ENCODE results near the gene CNPY4. TPM values are rescaled to one million over a fixed set of nuclear protein-coding genes. Genes with fewer than 3 reads are reported as not detected.

CNPY4 gene
- total RNA-seq, 1 experiment from 2014 or later, result 33.6 TPM

GRCh38 chr7:100166970-100167911, 47.8 kb downstream of the CNPY4 start:
- DNase-seq (ENCODE audit: low read depth), result no peak

GRCh38 chr7:100167912-100168323, 48.5 kb downstream of the CNPY4 start:
- peak; percentile 22 for DNase-seq (ENCODE audit: low read depth)

DNA sequence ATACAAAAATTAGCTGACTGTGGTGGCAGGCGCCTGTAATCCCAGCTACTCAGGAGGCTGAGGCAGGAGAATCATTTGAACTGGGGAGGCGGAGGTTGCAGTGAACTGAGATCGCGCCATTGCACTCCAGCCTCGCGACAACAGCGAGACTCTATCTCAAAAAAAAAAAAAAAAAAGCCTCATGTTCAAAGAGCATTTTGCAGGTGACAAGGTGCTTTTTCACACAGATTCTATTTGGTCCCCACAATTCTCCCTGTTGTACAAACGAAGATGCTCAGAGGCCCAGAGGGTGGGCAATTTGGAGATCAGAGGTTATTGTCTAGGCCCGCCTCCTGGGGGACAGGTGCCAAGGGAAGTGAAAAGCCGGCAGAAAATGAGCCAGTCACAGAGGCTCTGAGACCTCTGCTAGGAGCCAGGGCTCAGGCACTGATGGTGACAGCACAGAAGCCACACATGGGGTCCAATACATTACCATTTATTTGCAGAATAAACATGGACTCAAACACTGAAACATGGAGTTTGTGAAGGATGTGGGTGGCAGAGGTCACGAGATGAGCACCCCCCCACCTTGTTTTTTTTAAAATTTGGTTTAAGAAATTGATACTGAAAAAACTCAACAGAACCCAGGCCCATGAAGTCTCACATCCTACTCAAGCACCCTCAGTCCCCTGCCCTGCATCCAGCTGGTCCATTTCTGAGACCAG, 49.9 kb downstream of the CNPY4 start:
- no peak for DNase-seq (ENCODE audit: low read depth)

GRCh38 chr7:100170101-100170897, 50.9 kb downstream of the CNPY4 start:
- no peak for DNase-seq (ENCODE audit: low read depth)

GRCh38 chr7:100171087-100171681, 51.8 kb downstream of the CNPY4 start:
- no peak for DNase-seq (ENCODE audit: low read depth)

- no peak for DNase-seq (ENCODE audit: low read depth)
Measured at GRCh38 chr7:100171840-100172239, 52.4 kb downstream of the CNPY4 start.

GRCh38 chr7:100173806-100174495, 54.5 kb downstream of the CNPY4 start:
- no peak for DNase-seq (ENCODE audit: low read depth)

DNA sequence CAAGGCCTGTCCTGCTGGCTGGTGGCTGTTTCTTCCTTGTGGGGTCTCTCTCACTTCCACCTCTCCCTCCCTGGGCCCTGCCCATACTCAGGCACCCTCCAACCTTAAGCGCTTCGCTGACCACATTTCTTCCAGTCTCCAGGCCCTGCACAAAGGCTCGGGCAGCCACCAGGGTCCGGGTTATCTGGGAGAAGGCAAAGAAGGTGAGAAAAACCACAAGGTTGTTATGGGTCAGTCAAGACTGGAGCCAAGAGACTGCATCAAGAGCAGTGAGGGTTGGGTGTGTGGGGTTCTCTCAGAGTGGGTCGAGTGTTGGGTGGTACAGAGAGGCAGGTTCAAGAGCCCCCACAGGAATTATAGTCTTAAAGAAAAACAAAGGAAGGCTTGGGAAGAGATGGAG, 55.1 kb downstream of the CNPY4 start:
- DNase-seq (ENCODE audit: low read depth), result no peak

Other genes with a start within 250 kb of the CNPY4 start
- gene OR2AE1, start 242.6 kb upstream of the CNPY4 start, total RNA-seq (2014; rRNA removed; shearing (Covaris generic)), result not detected in 2 replicates
- gene TRIM4, start 200.1 kb upstream of the CNPY4 start, total RNA-seq (2014; rRNA removed; shearing (Covaris generic)), result 10.3 and 17.8 TPM in 2 replicates
- gene GJC3, start 190.0 kb upstream of the CNPY4 start, total RNA-seq (2014; rRNA removed; shearing (Covaris generic)), result not detected in 2 replicates
- 0.62 TPM in 1 of 2 replicates, not detected in the other for gene AZGP1, start 143.6 kb upstream of the CNPY4 start, total RNA-seq (2014; rRNA removed; shearing (Covaris generic))
- 9.4 and 15.9 TPM in 2 replicates for gene ZKSCAN1, start 104.0 kb upstream of the CNPY4 start, total RNA-seq (2014; rRNA removed; shearing (Covaris generic))
- gene ZSCAN21, start 69.9 kb upstream of the CNPY4 start, total RNA-seq (2014; rRNA removed; shearing (Covaris generic)), result 7.4 TPM in 2 replicates
- 23.6 and 25.4 TPM in 2 replicates for gene ZNF3, start 37.9 kb upstream of the CNPY4 start, total RNA-seq (2014; rRNA removed; shearing (Covaris generic))
- 98.4 and 109 TPM in 2 replicates for gene COPS6, start 30.7 kb upstream of the CNPY4 start, total RNA-seq (2014; rRNA removed; shearing (Covaris generic))
- gene MCM7, start 18.2 kb upstream of the CNPY4 start, total RNA-seq (2014; rRNA removed; shearing (Covaris generic)), result 146 and 183 TPM in 2 replicates
- gene AP4M1, start 18.0 kb upstream of the CNPY4 start, total RNA-seq (2014; rRNA removed; shearing (Covaris generic)), result 21.7 and 23.3 TPM in 2 replicates
- 60.7 and 93.2 TPM in 2 replicates for gene TAF6, start 276 bp upstream of the CNPY4 start, total RNA-seq (2014; rRNA removed; shearing (Covaris generic))
- 4.6 and 4.8 TPM in 2 replicates for gene MBLAC1, start 7.3 kb downstream of the CNPY4 start, total RNA-seq (2014; rRNA removed; shearing (Covaris generic))
- gene LAMTOR4, start 29.3 kb downstream of the CNPY4 start, total RNA-seq (2014; rRNA removed; shearing (Covaris generic)), result 145 and 157 TPM in 2 replicates
- 6.4 and 10.5 TPM in 2 replicates for gene TRAPPC14, start 39.1 kb downstream of the CNPY4 start, total RNA-seq (2014; rRNA removed; shearing (Covaris generic))
- gene GAL3ST4, start 49.0 kb downstream of the CNPY4 start, total RNA-seq (2014; rRNA removed; shearing (Covaris generic)), result 1.9 and 3.9 TPM in 2 replicates
- 2.8 and 4.2 TPM in 2 replicates for gene GPC2, start 57.7 kb downstream of the CNPY4 start, total RNA-seq (2014; rRNA removed; shearing (Covaris generic))
- 8.3 and 10.5 TPM in 2 replicates for gene STAG3, start 58.3 kb downstream of the CNPY4 start, total RNA-seq (2014; rRNA removed; shearing (Covaris generic))
- gene PVRIG, start 100.3 kb downstream of the CNPY4 start, total RNA-seq (2014; rRNA removed; shearing (Covaris generic)), result not detected in 2 replicates
- not detected in 2 replicates for gene SPDYE3, start 188.1 kb downstream of the CNPY4 start, total RNA-seq (2014; rRNA removed; shearing (Covaris generic))
- 7.0 and 8.0 TPM in 2 replicates for gene PILRB, start 238.5 kb downstream of the CNPY4 start, total RNA-seq (2014; rRNA removed; shearing (Covaris generic))